Measurements from ENCODE around the gene POLR1A. TPM values are rescaled to one million over a fixed set of nuclear protein-coding genes. Genes with fewer than 3 reads are reported as not detected.

The POLR1A gene
- polyA plus RNA-seq, 2 of the 4 experiments (the other 2 are of a cell fraction): 22.8 to 55.7 TPM

DNA sequence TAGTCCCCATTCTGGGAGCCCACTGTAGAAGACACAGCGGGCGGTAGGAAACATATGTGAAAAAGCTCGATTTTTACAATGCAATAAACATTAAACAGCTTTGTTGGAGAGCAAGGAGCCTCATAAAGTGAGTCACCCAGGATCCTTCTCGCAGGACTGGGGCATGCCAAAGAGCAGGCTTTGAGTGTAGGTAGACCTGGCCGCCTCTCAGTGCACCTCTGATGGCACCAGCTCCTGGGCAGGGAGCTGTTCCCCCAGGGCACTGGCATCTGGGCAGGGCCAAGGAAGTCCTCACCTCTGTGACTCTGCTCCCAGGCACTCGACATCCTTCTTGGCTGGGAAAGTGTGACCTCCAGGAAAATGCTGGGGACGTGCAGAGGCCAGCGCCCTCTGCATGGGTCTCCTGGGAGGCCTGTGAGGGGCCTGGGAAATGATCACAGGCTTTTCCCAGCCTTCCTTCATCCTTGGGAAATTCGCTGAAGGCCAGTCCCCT is 94.2 kb downstream of the POLR1A start:
- no peak overlapping the region for H3K4me3 ChIP-seq
- FAIRE-seq (no peak), DNase-seq (ENCODE audit: low read depth in 1 of 2, low spot score in 1 of 2) (no peak), ATAC-seq (peak; percentile 38 to 65; a peak in 5 of 6 replicates)
- TF ChIP-seq NR3C1 (IDR thresholded peaks at IDR 0.05) (no peak), HOXB5 (CRISPR knock-in tag; IDR thresholded peaks at IDR 0.05) (no peak), EHMT2 (IDR thresholded peaks at IDR 0.05; ENCODE audit: low read depth) (no peak), POLR2AphosphoS2 (conservative IDR thresholded peaks at IDR 0.05; ENCODE audit: low read length) (no peak), PBX3 (IDR thresholded peaks at IDR 0.05) (no peak), NFE2L2 (conservative IDR thresholded peaks at IDR 0.05; ENCODE audit: low read length) (no peak), TP53 (CRISPR knock-in tag; IDR thresholded peaks at IDR 0.05) (no peak), RCOR1 (IDR thresholded peaks at IDR 0.05; ENCODE audit: low read depth, low read length) (no peak), EHF (CRISPR knock-in tag; IDR thresholded peaks at IDR 0.05) (no peak), RNF2 (IDR thresholded peaks at IDR 0.05; ENCODE audit: borderline replicate concordance, low read depth) (no peak), CHD2 (IDR thresholded peaks at IDR 0.05; ENCODE audit: low read length, partially characterized antibody) (no peak), HOXA7 (CRISPR knock-in tag; IDR thresholded peaks at IDR 0.05) (no peak), MAX (IDR thresholded peaks at IDR 0.05) (no peak), HDAC2 (IDR thresholded peaks at IDR 0.05) (no peak), GATA3 (IDR thresholded peaks at IDR 0.05; ENCODE audit: borderline replicate concordance) (no peak), SMC3 (IDR thresholded peaks at IDR 0.05) (no peak), CBX2 (IDR thresholded peaks at IDR 0.05; ENCODE audit: borderline replicate concordance, low read depth) (no peak)
- TF ChIP-seq, protein P1, sequence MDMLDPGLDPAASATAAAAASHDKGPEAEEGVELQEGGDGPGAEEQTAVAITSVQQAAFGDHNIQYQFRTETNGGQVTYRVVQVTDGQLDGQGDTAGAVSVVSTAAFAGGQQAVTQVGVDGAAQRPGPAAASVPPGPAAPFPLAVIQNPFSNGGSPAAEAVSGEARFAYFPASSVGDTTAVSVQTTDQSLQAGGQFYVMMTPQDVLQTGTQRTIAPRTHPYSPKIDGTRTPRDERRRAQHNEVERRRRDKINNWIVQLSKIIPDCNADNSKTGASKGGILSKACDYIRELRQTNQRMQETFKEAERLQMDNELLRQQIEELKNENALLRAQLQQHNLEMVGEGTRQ (IDR thresholded peaks at IDR 0.05): no peak
- TF ChIP-seq, protein P2, sequence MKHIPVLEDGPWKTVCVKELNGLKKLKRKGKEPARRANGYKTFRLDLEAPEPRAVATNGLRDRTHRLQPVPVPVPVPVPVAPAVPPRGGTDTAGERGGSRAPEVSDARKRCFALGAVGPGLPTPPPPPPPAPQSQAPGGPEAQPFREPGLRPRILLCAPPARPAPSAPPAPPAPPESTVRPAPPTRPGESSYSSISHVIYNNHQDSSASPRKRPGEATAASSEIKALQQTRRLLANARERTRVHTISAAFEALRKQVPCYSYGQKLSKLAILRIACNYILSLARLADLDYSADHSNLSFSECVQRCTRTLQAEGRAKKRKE (CRISPR knock-in tag; IDR thresholded peaks at IDR 0.05; ENCODE audit: low read depth): no peak
- no peak overlapping the region for H3K4me2 ChIP-seq
- POLR2A ChIA-PET: no interaction called here
- WGBS (ENCODE audit: missing lambda C conversion rate): 70% methylated on average over 9 of the region's 9 CpGs
- peaks cover 33% of the 10 kb centered on the region for H3K9me3 ChIP-seq
- peak overlapping the region in 1 of 2 experiments; percentile 50; a peak in 3 of 6 replicates for H3K27ac ChIP-seq
- CTCF ChIA-PET: interaction anchor here (0.6 to 1.4 kb wide), 3 partner anchors 11 to 122 kb away, joined by 3 to 9 read pairs (median 3); no protein-coding TSS in a partner anchor
- H3K4me1 ChIP-seq: peaks cover 7% of the 10 kb centered on the region; the same call in 2 of the 3 replicates

DNA sequence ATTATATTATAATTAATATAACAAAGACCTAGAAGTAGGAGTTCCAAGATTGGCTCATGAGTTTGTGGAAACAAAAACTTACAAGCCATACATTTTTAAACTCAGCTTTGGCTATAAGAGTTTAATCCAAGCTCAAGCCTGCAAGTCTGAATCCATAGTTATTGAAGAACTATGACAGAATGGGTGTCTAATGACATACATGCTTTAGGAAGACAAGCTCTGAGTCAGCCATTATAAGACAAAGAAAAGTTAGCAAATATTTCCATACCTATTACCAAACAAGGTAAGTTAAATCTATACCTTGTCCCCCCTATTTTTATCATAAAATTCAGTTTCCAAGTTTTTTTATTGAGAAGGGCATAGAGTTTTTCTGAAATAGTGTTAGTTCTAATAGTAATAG is 95.6 kb downstream of the POLR1A start:
- H3K4me3 ChIP-seq: no peak overlapping the region
- H3K4me1 ChIP-seq: peaks cover 7% of the 10 kb centered on the region; the same call in 2 of the 3 replicates
- ChIA-PET CTCF (interaction anchor here (0.7 to 1.3 kb wide), 4 partner anchors 17 to 183 kb away, joined by 3 to 5 read pairs (median 4); no protein-coding TSS in a partner anchor), POLR2A (no interaction called here)
- peaks cover 45% of the 10 kb centered on the region for H3K9me3 ChIP-seq
- TF ChIP-seq, protein P1 (IDR thresholded peaks at IDR 0.05): no peak
- no peak for TF ChIP-seq CTCF (IDR thresholded peaks at IDR 0.05)
- no peak for TF ChIP-seq CHD2 (IDR thresholded peaks at IDR 0.05; ENCODE audit: low read length, partially characterized antibody)
- TF ChIP-seq SMC3 (IDR thresholded peaks at IDR 0.05): no peak
- no peak for TF ChIP-seq JUNB (IDR thresholded peaks at IDR 0.05)
- no peak for TF ChIP-seq RNF2 (IDR thresholded peaks at IDR 0.05; ENCODE audit: borderline replicate concordance, low read depth)
- TF ChIP-seq E2F6 (IDR thresholded peaks at IDR 0.05; ENCODE audit: borderline replicate concordance, low read depth): no peak
- no peak for TF ChIP-seq NFE2L2 (conservative IDR thresholded peaks at IDR 0.05; ENCODE audit: low read length)
- TF ChIP-seq CBX8 (IDR thresholded peaks at IDR 0.05): no peak
- TF ChIP-seq NPAS2 (CRISPR knock-in tag; IDR thresholded peaks at IDR 0.05; ENCODE audit: borderline replicate concordance): no peak
- TF ChIP-seq CHD4 (IDR thresholded peaks at IDR 0.05; ENCODE audit: borderline replicate concordance): no peak
- no peak for TF ChIP-seq RFX5 (IDR thresholded peaks at IDR 0.05)
- FAIRE-seq: no peak
- H3K27ac ChIP-seq: no peak overlapping the region
- H3K4me2 ChIP-seq: no peak overlapping the region
- DNase-seq (ENCODE audit: low read depth in 1 of 2, low spot score in 1 of 2): no peak
- ATAC-seq: no peak

Data from A549 (cell line).